ENCODE data around the gene GALNT9.

DNA sequence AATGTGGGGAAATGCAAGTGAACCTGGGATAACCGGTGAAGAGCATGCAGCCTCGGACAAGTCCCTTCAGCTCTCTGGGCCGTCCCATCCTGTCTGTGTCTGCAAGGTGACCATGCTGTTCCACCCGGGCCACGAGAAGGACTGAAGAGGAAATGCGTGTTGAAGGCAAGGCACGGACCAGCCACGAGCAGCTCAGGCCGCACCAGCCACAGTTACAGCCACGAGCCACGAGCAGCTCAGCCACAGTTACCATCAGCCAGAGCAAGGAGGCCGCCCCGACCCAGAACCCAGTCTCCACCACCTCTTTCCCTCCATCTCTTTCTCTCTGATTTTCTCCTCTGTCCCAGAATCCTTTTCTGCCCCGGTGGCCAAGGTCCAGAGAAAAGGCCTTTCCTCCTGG lies 18.8 kb upstream of the GALNT9 start:
- TF ChIP-seq, protein P1, sequence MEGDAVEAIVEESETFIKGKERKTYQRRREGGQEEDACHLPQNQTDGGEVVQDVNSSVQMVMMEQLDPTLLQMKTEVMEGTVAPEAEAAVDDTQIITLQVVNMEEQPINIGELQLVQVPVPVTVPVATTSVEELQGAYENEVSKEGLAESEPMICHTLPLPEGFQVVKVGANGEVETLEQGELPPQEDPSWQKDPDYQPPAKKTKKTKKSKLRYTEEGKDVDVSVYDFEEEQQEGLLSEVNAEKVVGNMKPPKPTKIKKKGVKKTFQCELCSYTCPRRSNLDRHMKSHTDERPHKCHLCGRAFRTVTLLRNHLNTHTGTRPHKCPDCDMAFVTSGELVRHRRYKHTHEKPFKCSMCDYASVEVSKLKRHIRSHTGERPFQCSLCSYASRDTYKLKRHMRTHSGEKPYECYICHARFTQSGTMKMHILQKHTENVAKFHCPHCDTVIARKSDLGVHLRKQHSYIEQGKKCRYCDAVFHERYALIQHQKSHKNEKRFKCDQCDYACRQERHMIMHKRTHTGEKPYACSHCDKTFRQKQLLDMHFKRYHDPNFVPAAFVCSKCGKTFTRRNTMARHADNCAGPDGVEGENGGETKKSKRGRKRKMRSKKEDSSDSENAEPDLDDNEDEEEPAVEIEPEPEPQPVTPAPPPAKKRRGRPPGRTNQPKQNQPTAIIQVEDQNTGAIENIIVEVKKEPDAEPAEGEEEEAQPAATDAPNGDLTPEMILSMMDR (IDR thresholded peaks at IDR 0.05), result no peak
- TF ChIP-seq POLR2A (IDR thresholded peaks at IDR 0.05) (no peak), POLR2AphosphoS5 (IDR thresholded peaks at IDR 0.05) (no peak)
